ENCODE results near the gene IL1B.
"Not testable (repeated sequence)": the region's sequence is repeated elsewhere in the genome, so short reads cannot be mapped to it uniquely, and the experiment has no call there.

The IL1B gene

DNA sequence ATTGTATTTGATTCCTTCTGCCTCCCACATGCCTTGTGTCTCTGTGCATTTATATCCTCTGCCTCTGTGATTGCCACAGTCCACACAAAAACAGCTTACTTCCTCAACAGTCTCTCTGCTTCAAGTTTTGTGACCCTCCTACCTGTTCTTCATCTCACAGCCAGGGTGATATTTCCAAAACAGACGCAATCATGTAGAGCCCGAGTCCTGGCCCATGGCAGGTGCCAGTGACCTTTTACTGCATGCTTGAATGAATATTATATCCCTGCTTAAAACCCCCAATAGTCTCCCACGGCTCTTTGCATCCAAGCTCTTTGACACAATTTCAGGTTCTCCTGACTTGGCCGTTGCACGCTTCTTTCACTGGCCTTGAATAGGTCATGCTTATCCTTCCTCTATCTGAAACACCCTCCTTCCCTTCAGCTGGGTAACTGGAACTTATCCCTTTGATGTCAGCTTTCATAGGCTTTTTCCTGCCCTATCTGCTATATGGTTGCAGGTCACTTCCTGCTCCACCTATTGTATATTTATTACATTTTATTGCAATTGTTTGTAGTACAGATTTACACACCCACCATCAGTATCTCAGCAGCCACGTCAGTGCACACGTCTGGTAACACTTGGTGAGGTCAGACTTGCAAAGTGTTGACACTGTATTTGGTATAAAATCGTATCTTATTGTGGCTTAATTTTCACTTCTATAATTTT, 29.7 kb upstream of the IL1B start:
- no peak overlapping the region for H2BK120ac ChIP-seq (ENCODE audit: low read depth, low read length)
- no peak overlapping the region for H3K27ac ChIP-seq (ENCODE audit: low read length, poor library complexity, severe bottlenecking)
- H3K4me2 ChIP-seq (ENCODE audit: low read length, poor library complexity, severe bottlenecking), result no peak overlapping the region
- no peaks in the 10 kb centered on the region for H3K36me3 ChIP-seq (ENCODE audit: control insufficient read depth in 1 of 2, insufficient read depth in 2 of 2, low read depth in 1 of 2, low read length in 2 of 2)
- no peak overlapping the region for H3K9ac ChIP-seq (ENCODE audit: low read length)
- no peak overlapping the region for H4K8ac ChIP-seq (ENCODE audit: low read length)
- no peak overlapping the region for H3K4ac ChIP-seq (ENCODE audit: low read depth in 1 of 2, low read length in 2 of 2)
- no peak overlapping the region for H3K23ac ChIP-seq (ENCODE audit: low read length in 2 of 2)
- 92% methylated on average over 5 of the region's 8 CpGs for WGBS
- H2BK5ac ChIP-seq (ENCODE audit: low read depth, low read length, poor library complexity, severe bottlenecking), result no peak overlapping the region
- peaks cover 0 to 1% of the 10 kb centered on the region in 2 experiments for H3K27me3 ChIP-seq (ENCODE audit: control insufficient read depth in 1 of 2, insufficient read depth in 1 of 2, low read length in 2 of 2)
- no peak overlapping the region for H2BK12ac ChIP-seq (ENCODE audit: low read length in 2 of 2)
- H4K91ac ChIP-seq (ENCODE audit: low read length), result no peak overlapping the region
- no peak overlapping the region for H2AFZ ChIP-seq (ENCODE audit: low read depth, low read length)
- no peak overlapping the region for H3K14ac ChIP-seq (ENCODE audit: low read length in 2 of 2)
- H2AK5ac ChIP-seq (ENCODE audit: low read length, severe bottlenecking), result no peak overlapping the region
- H3K18ac ChIP-seq (ENCODE audit: low read depth in 1 of 2, low read length in 2 of 2), result no peak overlapping the region
- H3K4me3 ChIP-seq (ENCODE audit: insufficient read depth in 1 of 2, low read depth in 1 of 2, low read length in 2 of 2), result no peak overlapping the region
- H3K9me3 ChIP-seq (ENCODE audit: control insufficient read depth, low read length), result peaks cover 29% of the 10 kb centered on the region
- no peak for DNase-seq
- no peak overlapping the region for H2BK15ac ChIP-seq (ENCODE audit: low read depth, poor library complexity, severe bottlenecking)
- peaks cover 2% of the 10 kb centered on the region for H3K4me1 ChIP-seq (ENCODE audit: control insufficient read depth, insufficient read depth, low read depth, low read length)
- H3K79me1 ChIP-seq (replicated peaks; ENCODE audit: low read length, poor library complexity, severe bottlenecking), result no peaks in the 10 kb centered on the region

DNA sequence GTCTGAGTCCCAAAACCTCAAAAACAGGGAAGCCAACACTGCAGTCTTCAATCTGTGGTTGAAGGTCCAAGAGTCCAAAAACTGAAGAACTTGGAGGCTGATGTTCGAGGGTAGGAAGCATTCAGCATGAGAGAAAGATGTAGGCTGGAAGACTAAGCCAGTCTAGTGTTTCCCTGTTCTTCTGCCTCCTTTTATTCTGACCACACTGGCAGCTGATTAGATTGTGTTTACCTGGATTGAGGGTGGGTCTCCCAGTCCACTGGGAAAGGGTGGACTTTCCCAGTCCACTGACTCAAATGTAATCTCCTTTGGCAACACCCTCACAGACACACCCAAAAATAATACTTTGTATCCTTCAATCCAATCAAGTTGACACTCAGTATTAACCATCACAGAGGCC, 27.5 kb upstream of the IL1B start:
- Histone ChIP-seq H4K8ac (ENCODE audit: low read length) (no peak overlapping the region), H3K27ac (ENCODE audit: low read length, poor library complexity, severe bottlenecking) (no peak overlapping the region), H3K79me1 (replicated peaks; ENCODE audit: low read length, poor library complexity, severe bottlenecking) (no peaks in the 10 kb centered on the region), H3K18ac (ENCODE audit: low read depth in 1 of 2, low read length in 2 of 2) (no peak overlapping the region), H3K27me3 (ENCODE audit: control insufficient read depth in 1 of 2, insufficient read depth in 1 of 2, low read length in 2 of 2) (no peaks in the 10 kb centered on the region), H3K9ac (ENCODE audit: low read length) (no peak overlapping the region), H2AFZ (ENCODE audit: low read depth, low read length) (no peak overlapping the region), H3K36me3 (ENCODE audit: control insufficient read depth in 1 of 2, insufficient read depth in 2 of 2, low read depth in 1 of 2, low read length in 2 of 2) (no peaks in the 10 kb centered on the region), H2BK15ac (ENCODE audit: low read depth, poor library complexity, severe bottlenecking) (no peak overlapping the region), H2AK5ac (ENCODE audit: low read length, severe bottlenecking) (no peak overlapping the region), H2BK120ac (ENCODE audit: low read depth, low read length) (no peak overlapping the region), H3K9me3 (ENCODE audit: control insufficient read depth, low read length) (peaks cover 39% of the 10 kb centered on the region), H2BK5ac (ENCODE audit: low read depth, low read length, poor library complexity, severe bottlenecking) (no peak overlapping the region), H3K4me2 (ENCODE audit: low read length, poor library complexity, severe bottlenecking) (no peak overlapping the region), H3K4ac (ENCODE audit: low read depth in 1 of 2, low read length in 2 of 2) (no peak overlapping the region), H3K14ac (ENCODE audit: low read length in 2 of 2) (no peak overlapping the region), H3K4me1 (ENCODE audit: control insufficient read depth, insufficient read depth, low read depth, low read length) (no peaks in the 10 kb centered on the region), H3K23ac (ENCODE audit: low read length in 2 of 2) (no peak overlapping the region), H3K4me3 (ENCODE audit: insufficient read depth in 1 of 2, low read depth in 1 of 2, low read length in 2 of 2) (no peak overlapping the region), H4K91ac (ENCODE audit: low read length) (no peak overlapping the region), H2BK12ac (ENCODE audit: low read length in 2 of 2) (no peak overlapping the region)
- 90% methylated on average over 1 of the region's 1 CpG for WGBS
- DNase-seq, result no peak

DNA sequence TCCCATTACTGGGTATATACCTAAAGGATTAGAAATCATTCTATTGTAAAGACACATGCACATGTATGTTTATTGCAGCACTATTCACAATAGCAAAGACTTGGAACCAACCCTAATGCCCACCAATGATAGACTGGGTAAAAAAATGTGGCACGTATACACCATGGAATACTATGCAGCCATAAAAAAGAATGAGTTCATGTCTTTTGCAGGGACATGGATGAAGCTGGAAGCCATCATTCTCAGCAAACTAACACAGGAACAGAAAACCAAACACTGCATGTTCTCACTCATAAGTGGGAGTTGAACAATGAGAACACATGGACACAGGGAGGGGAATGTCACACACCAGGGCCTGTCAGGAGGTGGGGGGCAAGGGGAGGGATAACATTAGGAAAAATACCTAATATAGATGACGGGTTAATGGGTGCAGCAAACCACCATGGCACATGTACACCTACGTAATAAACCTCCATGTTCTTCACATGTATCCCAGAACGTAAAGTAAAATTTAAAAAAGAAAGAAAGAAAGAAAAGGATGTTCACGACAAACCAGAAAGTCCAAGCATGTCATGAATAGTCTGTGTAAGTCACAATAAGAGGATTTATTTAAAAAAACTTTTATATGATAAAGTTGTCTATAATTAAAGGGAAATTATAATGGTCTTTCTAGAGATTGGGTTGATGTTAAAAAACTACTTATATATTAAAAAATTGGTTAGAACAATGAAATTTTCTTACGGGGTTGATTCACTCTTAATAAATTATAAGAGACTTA, 23.0 kb upstream of the IL1B start:
- H2AK5ac ChIP-seq (ENCODE audit: low read length, severe bottlenecking); H2BK12ac ChIP-seq (ENCODE audit: low read length in 2 of 2); H2BK5ac ChIP-seq (ENCODE audit: low read depth, low read length, poor library complexity, severe bottlenecking); H3K27ac ChIP-seq (ENCODE audit: low read length, poor library complexity, severe bottlenecking); H3K79me1 ChIP-seq (replicated peaks; ENCODE audit: low read length, poor library complexity, severe bottlenecking); H3K4me1 ChIP-seq (ENCODE audit: control insufficient read depth, insufficient read depth, low read depth, low read length); H3K4me2 ChIP-seq (ENCODE audit: low read length, poor library complexity, severe bottlenecking); H3K9ac ChIP-seq (ENCODE audit: low read length); H3K36me3 ChIP-seq (ENCODE audit: control insufficient read depth in 1 of 2, insufficient read depth in 2 of 2, low read depth in 1 of 2, low read length in 2 of 2); H2BK15ac ChIP-seq (ENCODE audit: low read depth, poor library complexity, severe bottlenecking); DNase-seq; H3K27me3 ChIP-seq (ENCODE audit: control insufficient read depth in 1 of 2, insufficient read depth in 1 of 2, low read length in 2 of 2); H3K23ac ChIP-seq (ENCODE audit: low read length in 2 of 2); H4K8ac ChIP-seq (ENCODE audit: low read length); H3K4ac ChIP-seq (ENCODE audit: low read depth in 1 of 2, low read length in 2 of 2); H3K4me3 ChIP-seq (ENCODE audit: insufficient read depth in 1 of 2, low read depth in 1 of 2, low read length in 2 of 2); H3K18ac ChIP-seq (ENCODE audit: low read depth in 1 of 2, low read length in 2 of 2); H3K14ac ChIP-seq (ENCODE audit: low read length in 2 of 2); H4K91ac ChIP-seq (ENCODE audit: low read length); H2AFZ ChIP-seq (ENCODE audit: low read depth, low read length); H2BK120ac ChIP-seq (ENCODE audit: low read depth, low read length): not testable (repeated sequence)
- H3K9me3 ChIP-seq (ENCODE audit: control insufficient read depth, low read length), result peaks cover 37% of the 10 kb centered on the region
- WGBS, result no CpG with 5 or more reads among the region's 6 CpGs

DNA sequence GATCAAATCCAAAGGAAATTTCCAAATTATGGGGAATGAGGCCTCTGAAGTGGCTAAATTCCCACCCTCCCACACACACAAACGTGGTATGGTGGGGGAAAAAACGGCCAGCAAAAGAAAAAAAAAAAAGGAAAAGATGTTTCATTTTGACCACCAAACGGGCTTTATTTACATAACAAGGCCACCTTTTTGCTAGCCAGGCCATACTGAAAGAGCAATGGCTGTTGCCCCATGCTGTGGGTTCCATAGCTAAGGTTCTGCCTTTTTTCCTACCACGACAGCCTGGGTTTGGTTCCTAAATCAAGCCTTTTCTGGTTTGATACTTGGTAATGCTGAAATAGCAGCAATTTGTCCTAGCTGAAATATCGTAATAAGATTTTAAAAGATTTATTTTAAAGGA, 14.0 kb upstream of the IL1B start:
- Histone ChIP-seq H2AK5ac (ENCODE audit: low read length, severe bottlenecking) (no peak overlapping the region), H3K23ac (ENCODE audit: low read length in 2 of 2) (no peak overlapping the region), H2BK15ac (ENCODE audit: low read depth, poor library complexity, severe bottlenecking) (no peak overlapping the region), H2BK5ac (ENCODE audit: low read depth, low read length, poor library complexity, severe bottlenecking) (no peak overlapping the region), H2AFZ (ENCODE audit: low read depth, low read length) (no peak overlapping the region), H3K36me3 (ENCODE audit: control insufficient read depth in 1 of 2, insufficient read depth in 2 of 2, low read depth in 1 of 2, low read length in 2 of 2) (no peaks in the 10 kb centered on the region), H3K27ac (ENCODE audit: low read length, poor library complexity, severe bottlenecking) (no peak overlapping the region), H3K27me3 (ENCODE audit: control insufficient read depth in 1 of 2, insufficient read depth in 1 of 2, low read length in 2 of 2) (no peaks in the 10 kb centered on the region), H3K4me3 (ENCODE audit: insufficient read depth in 1 of 2, low read depth in 1 of 2, low read length in 2 of 2) (no peak overlapping the region), H4K91ac (ENCODE audit: low read length) (no peak overlapping the region), H3K79me1 (replicated peaks; ENCODE audit: low read length, poor library complexity, severe bottlenecking) (no peaks in the 10 kb centered on the region), H3K18ac (ENCODE audit: low read depth in 1 of 2, low read length in 2 of 2) (no peak overlapping the region), H2BK120ac (ENCODE audit: low read depth, low read length) (no peak overlapping the region), H3K4me2 (ENCODE audit: low read length, poor library complexity, severe bottlenecking) (no peak overlapping the region), H2BK12ac (ENCODE audit: low read length in 2 of 2) (no peak overlapping the region), H3K4ac (ENCODE audit: low read depth in 1 of 2, low read length in 2 of 2) (no peak overlapping the region), H3K14ac (ENCODE audit: low read length in 2 of 2) (no peak overlapping the region), H3K9me3 (ENCODE audit: control insufficient read depth, low read length) (no peaks in the 10 kb centered on the region), H4K8ac (ENCODE audit: low read length) (no peak overlapping the region), H3K4me1 (ENCODE audit: control insufficient read depth, insufficient read depth, low read depth, low read length) (peaks cover 2% of the 10 kb centered on the region), H3K9ac (ENCODE audit: low read length) (no peak overlapping the region)
- WGBS, result 51% methylated on average over 4 of the region's 5 CpGs
- DNase-seq, result no peak

Data from mesenchymal stem cell (in vitro differentiated cells and primary cell).